Body of pancreas (tissue), 4 donors: ENCODE data around the gene RNLS.

Source experiments
- CTCF ChIP-seq, 7 experiments: fragments of 450-650 bp in 4 of 7; fragments of 200-600 bp in 3 of 7; sonication (generic) in 3 of 7; IDR thresholded peaks; one replicate each; pipeline ENCODE4 v1.5.1; 2016 to 2019; ENCODE audit warnings: antibody characterized with exemption in 7 of 7
- POLR2A ChIP-seq, 3 donors: fragments of 450-650 bp; IDR thresholded peaks; one replicate each; pipeline ENCODE4 v1.6.1; 2016; ENCODE audit warnings: antibody characterized with exemption in 3 of 3, mild to moderate bottlenecking in 2 of 3

DNA sequence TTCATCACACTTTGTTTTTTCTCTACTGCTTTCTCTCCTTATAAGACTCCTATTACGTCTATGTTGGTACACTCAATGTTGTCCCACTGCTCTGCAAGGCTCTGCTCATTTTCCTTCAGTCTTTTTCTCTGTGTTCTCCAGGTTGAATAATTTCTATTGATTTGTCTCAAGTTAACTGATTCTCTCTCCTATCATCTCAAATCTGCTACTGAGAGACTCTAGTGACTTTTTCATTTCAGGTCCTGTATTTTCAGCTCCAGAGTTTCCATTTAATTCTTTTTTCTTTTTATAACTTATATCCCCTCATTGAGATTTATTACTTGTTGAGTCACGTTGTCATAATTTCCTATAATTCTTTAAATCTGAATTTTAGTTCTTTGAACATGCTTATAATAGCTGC lies 100.9 kb downstream of the RNLS start:
- TF ChIP-seq CTCF (IDR thresholded peaks at IDR 0.05) = no peak
- TF ChIP-seq POLR2A (IDR thresholded peaks at IDR 0.05) = no peak
